Measurements from ENCODE around the gene OR11A1. TPM values are rescaled to one million over a fixed set of nuclear protein-coding genes. Genes with fewer than 3 reads are reported as not detected.

OR11A1 gene
- total and polyA plus RNA-seq, 4 donors: not detected

DNA sequence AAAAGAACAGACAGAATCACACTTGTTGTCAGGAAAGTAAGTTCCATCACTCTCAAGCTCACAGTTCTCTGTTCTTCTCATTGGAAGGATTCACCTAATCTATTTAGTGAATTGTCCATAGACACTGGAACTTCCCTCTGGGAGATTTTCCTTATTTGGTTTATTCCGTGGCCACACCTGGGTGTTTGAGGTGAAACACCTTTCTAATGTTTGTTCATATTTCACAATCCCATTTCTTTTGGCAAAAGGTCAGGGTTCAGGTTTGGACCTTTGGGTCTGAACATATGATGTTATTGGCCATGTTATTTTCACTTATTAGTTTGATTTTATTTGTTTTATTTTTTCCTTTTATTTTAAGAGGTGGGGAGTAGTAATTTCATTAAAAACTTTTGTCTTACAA lies 26.9 kb upstream of the OR11A1 start:
- Histone ChIP-seq H3K9me3 (ENCODE audit: control insufficient read depth in 4 of 4, low read length in 3 of 4) (no peaks in the 10 kb centered on the region), H3K4me1 (ENCODE audit: control insufficient read depth in 4 of 4, insufficient read depth in 4 of 4, low read length in 3 of 4) (peaks cover 0 to 9% (median 2%) of the 10 kb centered on the region in 4 donors), H3K27me3 (ENCODE audit: control insufficient read depth in 4 of 4, insufficient read depth in 4 of 4, low read length in 3 of 4) (no peaks in the 10 kb centered on the region), H3K36me3 (ENCODE audit: control insufficient read depth in 4 of 4, insufficient read depth in 3 of 4, low read depth in 1 of 4, low read length in 3 of 4) (no peaks in the 10 kb centered on the region), H3K9ac (ENCODE audit: low read depth in 1 of 2, low read length in 2 of 2) (no peak overlapping the region), H3K27ac (ENCODE audit: low read depth in 1 of 2, low read length in 2 of 2) (no peak overlapping the region), H3K4me3 (ENCODE audit: low read depth in 1 of 3, low read length in 3 of 3) (no peak overlapping the region)
- DNase-seq (ENCODE audit: low spot score): no peak
- 18% methylated on average over 1 of the region's 1 CpG for WGBS
- TF ChIP-seq, protein P1, sequence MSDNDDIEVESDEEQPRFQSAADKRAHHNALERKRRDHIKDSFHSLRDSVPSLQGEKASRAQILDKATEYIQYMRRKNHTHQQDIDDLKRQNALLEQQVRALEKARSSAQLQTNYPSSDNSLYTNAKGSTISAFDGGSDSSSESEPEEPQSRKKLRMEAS (IDR thresholded peaks at IDR 0.05): peak; percentile 33
- no peak for TF ChIP-seq CTCF (IDR thresholded peaks at IDR 0.05; ENCODE audit: low read depth, low read length, missing input control)
- peak; percentile 18 to 24 for TF ChIP-seq RAD21 (IDR thresholded peaks at IDR 0.05)
- peak; percentile 18 for TF ChIP-seq YY1 (IDR thresholded peaks at IDR 0.05)
- TF ChIP-seq HNF4A (conservative IDR thresholded peaks at IDR 0.05): peak; percentile 82 to 83
- TF ChIP-seq TAF1 (conservative IDR thresholded peaks at IDR 0.05): no peak
- TF ChIP-seq NR2F2 (IDR thresholded peaks at IDR 0.05): peak; percentile 33
- TF ChIP-seq, protein P2, sequence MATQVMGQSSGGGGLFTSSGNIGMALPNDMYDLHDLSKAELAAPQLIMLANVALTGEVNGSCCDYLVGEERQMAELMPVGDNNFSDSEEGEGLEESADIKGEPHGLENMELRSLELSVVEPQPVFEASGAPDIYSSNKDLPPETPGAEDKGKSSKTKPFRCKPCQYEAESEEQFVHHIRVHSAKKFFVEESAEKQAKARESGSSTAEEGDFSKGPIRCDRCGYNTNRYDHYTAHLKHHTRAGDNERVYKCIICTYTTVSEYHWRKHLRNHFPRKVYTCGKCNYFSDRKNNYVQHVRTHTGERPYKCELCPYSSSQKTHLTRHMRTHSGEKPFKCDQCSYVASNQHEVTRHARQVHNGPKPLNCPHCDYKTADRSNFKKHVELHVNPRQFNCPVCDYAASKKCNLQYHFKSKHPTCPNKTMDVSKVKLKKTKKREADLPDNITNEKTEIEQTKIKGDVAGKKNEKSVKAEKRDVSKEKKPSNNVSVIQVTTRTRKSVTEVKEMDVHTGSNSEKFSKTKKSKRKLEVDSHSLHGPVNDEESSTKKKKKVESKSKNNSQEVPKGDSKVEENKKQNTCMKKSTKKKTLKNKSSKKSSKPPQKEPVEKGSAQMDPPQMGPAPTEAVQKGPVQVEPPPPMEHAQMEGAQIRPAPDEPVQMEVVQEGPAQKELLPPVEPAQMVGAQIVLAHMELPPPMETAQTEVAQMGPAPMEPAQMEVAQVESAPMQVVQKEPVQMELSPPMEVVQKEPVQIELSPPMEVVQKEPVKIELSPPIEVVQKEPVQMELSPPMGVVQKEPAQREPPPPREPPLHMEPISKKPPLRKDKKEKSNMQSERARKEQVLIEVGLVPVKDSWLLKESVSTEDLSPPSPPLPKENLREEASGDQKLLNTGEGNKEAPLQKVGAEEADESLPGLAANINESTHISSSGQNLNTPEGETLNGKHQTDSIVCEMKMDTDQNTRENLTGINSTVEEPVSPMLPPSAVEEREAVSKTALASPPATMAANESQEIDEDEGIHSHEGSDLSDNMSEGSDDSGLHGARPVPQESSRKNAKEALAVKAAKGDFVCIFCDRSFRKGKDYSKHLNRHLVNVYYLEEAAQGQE (IDR thresholded peaks at IDR 0.05): no peak
- TF ChIP-seq RXRA (IDR thresholded peaks at IDR 0.05): peak; percentile 64 to 81
- TF ChIP-seq GABPA (IDR thresholded peaks at IDR 0.05 in 1 of 2, conservative IDR thresholded peaks at IDR 0.05 in 1 of 2): no peak
- TF ChIP-seq EGR1 (IDR thresholded peaks at IDR 0.05; ENCODE audit: low read depth in 2 of 2): no peak
- TF ChIP-seq, protein P3, sequence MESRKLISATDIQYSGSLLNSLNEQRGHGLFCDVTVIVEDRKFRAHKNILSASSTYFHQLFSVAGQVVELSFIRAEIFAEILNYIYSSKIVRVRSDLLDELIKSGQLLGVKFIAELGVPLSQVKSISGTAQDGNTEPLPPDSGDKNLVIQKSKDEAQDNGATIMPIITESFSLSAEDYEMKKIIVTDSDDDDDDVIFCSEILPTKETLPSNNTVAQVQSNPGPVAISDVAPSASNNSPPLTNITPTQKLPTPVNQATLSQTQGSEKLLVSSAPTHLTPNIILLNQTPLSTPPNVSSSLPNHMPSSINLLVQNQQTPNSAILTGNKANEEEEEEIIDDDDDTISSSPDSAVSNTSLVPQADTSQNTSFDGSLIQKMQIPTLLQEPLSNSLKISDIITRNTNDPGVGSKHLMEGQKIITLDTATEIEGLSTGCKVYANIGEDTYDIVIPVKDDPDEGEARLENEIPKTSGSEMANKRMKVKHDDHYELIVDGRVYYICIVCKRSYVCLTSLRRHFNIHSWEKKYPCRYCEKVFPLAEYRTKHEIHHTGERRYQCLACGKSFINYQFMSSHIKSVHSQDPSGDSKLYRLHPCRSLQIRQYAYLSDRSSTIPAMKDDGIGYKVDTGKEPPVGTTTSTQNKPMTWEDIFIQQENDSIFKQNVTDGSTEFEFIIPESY (IDR thresholded peaks at IDR 0.05): peak; percentile 48
- TF ChIP-seq FOXA2 (IDR thresholded peaks at IDR 0.05): no peak
- no peak for TF ChIP-seq FOXA1 (IDR thresholded peaks at IDR 0.05)
- peak; percentile 59 for TF ChIP-seq SP1 (IDR thresholded peaks at IDR 0.05)
- peak; percentile 51 for TF ChIP-seq HNF4G (IDR thresholded peaks at IDR 0.05)
- TF ChIP-seq, protein P4, sequence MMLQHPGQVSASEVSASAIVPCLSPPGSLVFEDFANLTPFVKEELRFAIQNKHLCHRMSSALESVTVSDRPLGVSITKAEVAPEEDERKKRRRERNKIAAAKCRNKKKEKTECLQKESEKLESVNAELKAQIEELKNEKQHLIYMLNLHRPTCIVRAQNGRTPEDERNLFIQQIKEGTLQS (IDR thresholded peaks at IDR 0.05): no peak
- TF ChIP-seq JUND (IDR thresholded peaks at IDR 0.05): peak in 1 of 2 donors; percentile 24

All from liver (tissue), 9 donors.